ENCODE results near the gene ELSPBP1. TPM values are rescaled to one million over a fixed set of nuclear protein-coding genes. Genes with fewer than 3 reads are reported as not detected.

The ELSPBP1 gene
- total RNA-seq, 1 experiment from 2014 or later: not detected

GRCh38 chr19:47973529-47973928, 20.9 kb upstream of the ELSPBP1 start:
- RAD21 ChIA-PET (ENCODE audit: low non-redundant PET in 1 of 2, low total read pairs in 2 of 2, uncharacterized antibody in 2 of 2, unreplicated experiment in 2 of 2): interaction anchor here in 1 of 2 experiments (0.6 kb wide), 1 partner anchor 361 kb away, joined by 3 read pairs; no protein-coding TSS in a partner anchor
- Histone ChIP-seq H3K4me3 (replicated peaks in 1 of 2; ENCODE audit: low read depth in 1 of 2, low read length in 2 of 2) (no peak overlapping the region), H3K9me2 (ENCODE audit: insufficient read depth) (no peaks in the 10 kb centered on the region), H3K27ac (ENCODE audit: low read depth, low read length) (no peak overlapping the region), H3K79me2 (ENCODE audit: insufficient read depth, low read length) (no peaks in the 10 kb centered on the region), H2AFZ (ENCODE audit: low read depth, low read length, poor library complexity, severe bottlenecking) (no peak overlapping the region), H3K9me3 (ENCODE audit: control insufficient read depth in 1 of 2, insufficient read depth in 1 of 2, low read depth in 1 of 2, low read length in 2 of 2) (no peaks in the 10 kb centered on the region), H3K36me3 (ENCODE audit: control insufficient read depth in 1 of 2, insufficient read depth in 2 of 2, low read length in 2 of 2) (no peaks in the 10 kb centered on the region), H3K9ac (ENCODE audit: low read length) (no peak overlapping the region), H3K4me2 (ENCODE audit: low read length) (no peak overlapping the region), H3K27me3 (ENCODE audit: insufficient read depth, low read length) (no peaks in the 10 kb centered on the region), H4K20me1 (ENCODE audit: insufficient read depth) (no peaks in the 10 kb centered on the region), H3K4me1 (ENCODE audit: control insufficient read depth in 1 of 2, insufficient read depth in 2 of 2, low read length in 2 of 2) (no peaks in the 10 kb centered on the region)
- DNase-seq (ENCODE audit: low read depth, low spot score): no peak
- BruUV-seq (replicated peaks): no TSS peak
- CTCF ChIA-PET: interaction anchor here (1.1 kb wide), 1 partner anchor 9 kb away, joined by 4 read pairs; no protein-coding TSS in a partner anchor
- no peak for ATAC-seq
- no peak for TF ChIP-seq SIN3A (IDR thresholded peaks at IDR 0.05; ENCODE audit: low read depth)
- TF ChIP-seq CTCF (IDR thresholded peaks at IDR 0.05 in 2 of 3, conservative IDR thresholded peaks at IDR 0.05 in 1 of 3; ENCODE audit: borderline replicate concordance in 1 of 3, insufficient read depth in 1 of 3, low read depth in 2 of 3, low read length in 2 of 3): no peak
- TF ChIP-seq SRF (IDR thresholded peaks at IDR 0.05; ENCODE audit: low read depth): no peak
- TF ChIP-seq EZH2 (IDR thresholded peaks at IDR 0.05): no peak
- intact Hi-C loops (cut with micrococcal nuclease): no loop called here
- POLR2A ChIA-PET: no interaction called here

- Histone ChIP-seq H3K9ac (ENCODE audit: low read length) (no peak overlapping the region), H3K4me2 (ENCODE audit: low read length) (no peak overlapping the region), H3K4me1 (ENCODE audit: control insufficient read depth in 1 of 2, insufficient read depth in 2 of 2, low read length in 2 of 2) (no peaks in the 10 kb centered on the region), H3K36me3 (ENCODE audit: control insufficient read depth in 1 of 2, insufficient read depth in 2 of 2, low read length in 2 of 2) (no peaks in the 10 kb centered on the region), H3K9me3 (ENCODE audit: control insufficient read depth in 1 of 2, insufficient read depth in 1 of 2, low read depth in 1 of 2, low read length in 2 of 2) (no peaks in the 10 kb centered on the region), H4K20me1 (ENCODE audit: insufficient read depth) (no peaks in the 10 kb centered on the region), H3K4me3 (replicated peaks in 1 of 2; ENCODE audit: low read depth in 1 of 2, low read length in 2 of 2) (no peak overlapping the region), H3K9me2 (ENCODE audit: insufficient read depth) (0 out of 2 replicates have a peak, but pooled peaks cover 4% of the 10 kb centered on the region), H2AFZ (ENCODE audit: low read depth, low read length, poor library complexity, severe bottlenecking) (no peak overlapping the region), H3K79me2 (ENCODE audit: insufficient read depth, low read length) (no peaks in the 10 kb centered on the region), H3K27ac (ENCODE audit: low read depth, low read length) (no peak overlapping the region), H3K27me3 (ENCODE audit: insufficient read depth, low read length) (no peaks in the 10 kb centered on the region)
- BruUV-seq (replicated peaks): no TSS peak
- ChIA-PET POLR2A (no interaction called here), CTCF (no interaction called here), RAD21 (ENCODE audit: low non-redundant PET in 1 of 2, low total read pairs in 2 of 2, uncharacterized antibody in 2 of 2, unreplicated experiment in 2 of 2) (interaction anchor here in 1 of 2 experiments (0.6 kb wide), 1 partner anchor 48 kb away, joined by 5 read pairs; no protein-coding TSS in a partner anchor)
- intact Hi-C loops (cut with micrococcal nuclease): no loop called here
- no peak for TF ChIP-seq RAD21 (IDR thresholded peaks at IDR 0.05; ENCODE audit: low read depth)
- no peak for TF ChIP-seq POLR2A (IDR thresholded peaks at IDR 0.05; ENCODE audit: borderline replicate concordance, extremely low read depth, insufficient read depth, insufficient read length)
- TF ChIP-seq TCF7L2 (IDR thresholded peaks at IDR 0.05; ENCODE audit: borderline replicate concordance, extremely low read depth, insufficient read depth, insufficient read length): no peak
- no peak for TF ChIP-seq CTCF (IDR thresholded peaks at IDR 0.05 in 2 of 3, conservative IDR thresholded peaks at IDR 0.05 in 1 of 3; ENCODE audit: borderline replicate concordance in 1 of 3, insufficient read depth in 1 of 3, low read depth in 2 of 3, low read length in 2 of 3)
- TF ChIP-seq FOSL1 (IDR thresholded peaks at IDR 0.05; ENCODE audit: low read depth): no peak
- no peak for TF ChIP-seq CBX3 (IDR thresholded peaks at IDR 0.05; ENCODE audit: low read depth)
- TF ChIP-seq EZH2 (IDR thresholded peaks at IDR 0.05): no peak
- TF ChIP-seq MAX (IDR thresholded peaks at IDR 0.05): no peak
- no peak for TF ChIP-seq POLR2AphosphoS5 (IDR thresholded peaks at IDR 0.05; ENCODE audit: low read depth, low read length)
- TF ChIP-seq JUND (IDR thresholded peaks at IDR 0.05): no peak
- no peak for TF ChIP-seq ZNF274 (IDR thresholded peaks at IDR 0.05; ENCODE audit: low read depth, low read length)
- TF ChIP-seq EZH2phosphoT487 (IDR thresholded peaks at IDR 0.05; ENCODE audit: borderline replicate concordance): no peak
- TF ChIP-seq SP1 (IDR thresholded peaks at IDR 0.05; ENCODE audit: low read depth): no peak
- TF ChIP-seq CEBPB (IDR thresholded peaks at IDR 0.05; ENCODE audit: low read depth): no peak
- no peak for TF ChIP-seq SIN3A (IDR thresholded peaks at IDR 0.05; ENCODE audit: low read depth)
- ATAC-seq (no peak), DNase-seq (ENCODE audit: low read depth, low spot score) (no peak)
Observed at GRCh38 chr19:47991191-47991808, 3.1 kb upstream of the ELSPBP1 start.

Data from HCT116 (cell line).